ENCODE data around the gene SEMA3A. TPM values are rescaled to one million over a fixed set of nuclear protein-coding genes. Genes with fewer than 3 reads are reported as not detected.

Gene SEMA3A
- total RNA-seq, 4 donors from 2014 or later = 27.8 to 39.0 (median 34.5) TPM

DNA sequence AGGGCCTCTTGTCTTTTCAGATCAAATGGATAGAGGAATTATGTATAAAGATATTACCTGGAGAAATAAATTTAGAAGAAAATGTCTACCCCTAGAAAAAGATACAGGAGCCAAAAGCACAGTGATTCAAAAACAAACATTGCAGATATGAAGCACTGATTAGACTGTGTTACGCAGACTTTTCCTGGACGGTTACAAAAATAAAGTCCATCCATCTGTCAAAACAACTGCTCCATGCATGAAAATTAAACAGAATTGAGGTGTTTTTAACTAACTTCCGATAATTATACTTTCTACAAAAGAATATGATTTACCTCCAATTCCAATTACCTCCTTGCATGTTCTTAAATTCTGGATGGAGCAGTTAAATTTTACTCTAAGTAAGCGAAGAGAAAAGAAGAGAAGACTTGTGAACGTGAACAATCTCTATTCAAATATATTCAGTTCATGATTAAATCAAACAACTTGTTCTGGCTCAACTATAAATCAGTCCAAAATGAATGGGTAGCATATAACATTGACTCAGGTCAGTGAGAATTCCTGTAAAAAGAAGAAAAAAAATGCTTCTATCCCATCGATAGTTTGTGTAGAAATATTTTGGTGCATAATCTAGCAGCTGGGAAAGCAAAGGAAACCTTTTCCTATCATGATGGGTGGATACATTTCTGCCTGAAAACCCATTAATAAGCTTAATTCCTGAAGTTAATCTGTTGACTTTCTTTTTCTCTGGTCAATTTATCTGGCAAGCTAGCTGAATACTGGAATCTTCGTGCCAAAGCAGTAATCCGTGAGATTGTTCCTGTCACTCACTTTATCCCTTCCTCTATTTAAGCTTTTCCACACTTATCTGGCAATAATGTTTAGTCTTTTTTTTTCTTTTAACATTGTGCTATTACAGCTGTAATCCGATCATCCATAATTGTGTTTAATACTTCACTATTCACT, 80.4 kb downstream of the SEMA3A start:
- intact Hi-C loops (cut with DNase I) = no loop called here
- 61% methylated on average over 9 of the region's 9 CpGs for WGBS
- H3K9me3 ChIP-seq = no peaks in the 10 kb centered on the region
- no peak for DNase-seq (ENCODE audit: extremely low spot score)
- TF ChIP-seq EP300 (IDR thresholded peaks at IDR 0.05) (no peak), POLR2AphosphoS5 (IDR thresholded peaks at IDR 0.05) (no peak), POLR2A (IDR thresholded peaks at IDR 0.05; ENCODE audit: low read depth) (no peak)
- TF ChIP-seq, protein P1, sequence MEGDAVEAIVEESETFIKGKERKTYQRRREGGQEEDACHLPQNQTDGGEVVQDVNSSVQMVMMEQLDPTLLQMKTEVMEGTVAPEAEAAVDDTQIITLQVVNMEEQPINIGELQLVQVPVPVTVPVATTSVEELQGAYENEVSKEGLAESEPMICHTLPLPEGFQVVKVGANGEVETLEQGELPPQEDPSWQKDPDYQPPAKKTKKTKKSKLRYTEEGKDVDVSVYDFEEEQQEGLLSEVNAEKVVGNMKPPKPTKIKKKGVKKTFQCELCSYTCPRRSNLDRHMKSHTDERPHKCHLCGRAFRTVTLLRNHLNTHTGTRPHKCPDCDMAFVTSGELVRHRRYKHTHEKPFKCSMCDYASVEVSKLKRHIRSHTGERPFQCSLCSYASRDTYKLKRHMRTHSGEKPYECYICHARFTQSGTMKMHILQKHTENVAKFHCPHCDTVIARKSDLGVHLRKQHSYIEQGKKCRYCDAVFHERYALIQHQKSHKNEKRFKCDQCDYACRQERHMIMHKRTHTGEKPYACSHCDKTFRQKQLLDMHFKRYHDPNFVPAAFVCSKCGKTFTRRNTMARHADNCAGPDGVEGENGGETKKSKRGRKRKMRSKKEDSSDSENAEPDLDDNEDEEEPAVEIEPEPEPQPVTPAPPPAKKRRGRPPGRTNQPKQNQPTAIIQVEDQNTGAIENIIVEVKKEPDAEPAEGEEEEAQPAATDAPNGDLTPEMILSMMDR (IDR thresholded peaks at IDR 0.05) = no peak
- H3K27ac ChIP-seq (replicated peaks in 1 of 4) = peak overlapping the region; percentile 33 to 64 (median 54)
- H3K4me3 ChIP-seq = no peak overlapping the region
- H3K27me3 ChIP-seq = no peaks in the 10 kb centered on the region
- no peaks in the 10 kb centered on the region for H3K36me3 ChIP-seq
- H3K4me1 ChIP-seq = peaks cover 28 to 49% (median 39%) of the 10 kb centered on the region in 4 donors

DNA sequence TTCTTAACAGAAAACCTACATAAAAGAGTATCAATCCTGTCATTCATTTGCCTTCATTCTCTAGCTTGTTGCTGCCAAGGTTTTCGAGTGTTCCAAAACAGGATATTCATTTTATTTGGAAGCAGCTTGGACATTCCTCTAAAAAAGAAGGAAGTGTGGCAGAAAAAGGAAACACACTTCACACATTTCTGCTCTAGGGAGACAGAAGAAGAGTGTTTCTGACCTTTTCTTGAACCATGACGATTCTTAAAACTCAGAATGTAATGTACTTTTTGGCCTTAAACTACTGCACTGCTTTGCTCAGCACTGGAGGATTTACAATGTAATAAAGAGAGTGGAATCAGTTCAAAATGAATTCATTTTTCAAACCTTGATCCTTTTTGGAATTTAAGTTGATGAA, 81.3 kb downstream of the SEMA3A start:
- Histone ChIP-seq H3K4me1 (peaks cover 28 to 53% (median 39%) of the 10 kb centered on the region in 4 donors), H3K27me3 (no peaks in the 10 kb centered on the region), H3K27ac (replicated peaks in 1 of 4) (peak overlapping the region; percentile 33 to 64 (median 54)), H3K9me3 (no peaks in the 10 kb centered on the region), H3K36me3 (no peaks in the 10 kb centered on the region), H3K4me3 (no peak overlapping the region)
- TF ChIP-seq POLR2A (IDR thresholded peaks at IDR 0.05; ENCODE audit: low read depth) (no peak), POLR2AphosphoS5 (IDR thresholded peaks at IDR 0.05) (no peak)
- TF ChIP-seq, protein P1 (IDR thresholded peaks at IDR 0.05) = no peak
- DNase-seq (ENCODE audit: extremely low spot score) = no peak
- intact Hi-C loops (cut with DNase I) = no loop called here
- WGBS = 15% methylated on average over 2 of the region's 2 CpGs

DNA sequence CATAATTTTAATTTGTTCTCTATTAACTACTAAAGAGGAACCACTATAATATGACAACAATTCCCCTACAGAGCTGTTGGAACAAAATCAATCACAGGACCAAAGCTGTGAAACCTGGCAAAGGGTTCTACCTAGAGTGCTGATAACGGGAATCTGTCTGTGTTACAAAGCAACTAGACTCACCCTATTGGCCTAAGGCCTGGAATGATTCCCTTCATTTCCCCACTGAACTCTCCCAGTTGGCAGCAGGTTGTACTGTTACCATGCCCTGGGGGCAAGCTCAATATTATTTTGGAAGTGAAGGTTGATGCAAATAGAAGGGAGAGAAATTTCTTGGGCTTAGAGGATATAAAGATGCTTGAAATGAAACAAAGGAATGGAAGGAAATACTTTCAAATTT, 81.8 kb downstream of the SEMA3A start:
- 38% methylated on average over 1 of the region's 1 CpG for WGBS
- H3K27ac ChIP-seq (replicated peaks in 1 of 4) = peak overlapping the region; percentile 33 to 64 (median 54)
- no peak overlapping the region for H3K4me3 ChIP-seq
- H3K9me3 ChIP-seq = no peaks in the 10 kb centered on the region
- H3K4me1 ChIP-seq = peaks cover 28 to 56% (median 40%) of the 10 kb centered on the region in 4 donors
- TF ChIP-seq POLR2AphosphoS5 (IDR thresholded peaks at IDR 0.05) (no peak), EP300 (IDR thresholded peaks at IDR 0.05) (no peak)
- TF ChIP-seq, protein P1 (IDR thresholded peaks at IDR 0.05) = no peak
- H3K36me3 ChIP-seq = no peaks in the 10 kb centered on the region
- no peak for DNase-seq (ENCODE audit: extremely low spot score)
- intact Hi-C loops (cut with DNase I) = no loop called here
- no peaks in the 10 kb centered on the region for H3K27me3 ChIP-seq

DNA sequence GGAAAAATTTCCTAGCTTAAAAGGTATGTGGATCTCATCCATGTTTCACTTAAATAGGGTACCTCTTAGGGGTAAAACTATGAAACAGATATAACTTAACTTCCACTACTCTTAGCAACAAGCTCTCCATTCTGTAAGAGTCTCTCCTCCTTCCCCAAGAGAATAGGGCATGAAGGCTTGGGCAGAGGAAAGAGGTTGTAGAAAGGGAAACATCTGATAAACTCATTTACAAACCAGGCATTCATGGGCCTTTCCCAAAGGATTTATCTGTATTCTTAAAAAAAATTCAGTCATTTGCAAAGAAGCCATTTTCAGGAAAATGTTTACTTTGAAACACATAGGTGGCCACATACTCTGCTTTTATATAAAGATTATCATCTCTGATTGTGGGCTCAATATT, 82.7 kb downstream of the SEMA3A start:
- Histone ChIP-seq H3K9me3 (no peaks in the 10 kb centered on the region), H3K4me1 (peaks cover 28 to 64% (median 49%) of the 10 kb centered on the region in 4 donors), H3K27me3 (no peaks in the 10 kb centered on the region), H3K36me3 (no peaks in the 10 kb centered on the region), H3K4me3 (no peak overlapping the region), H3K27ac (replicated peaks in 1 of 4) (no peak overlapping the region)
- TF ChIP-seq EP300 (IDR thresholded peaks at IDR 0.05) = no peak
- TF ChIP-seq POLR2AphosphoS5 (IDR thresholded peaks at IDR 0.05) = no peak
- TF ChIP-seq POLR2A (IDR thresholded peaks at IDR 0.05; ENCODE audit: low read depth) = no peak
- TF ChIP-seq, protein P1 (IDR thresholded peaks at IDR 0.05) = no peak
- intact Hi-C loops (cut with DNase I) = no loop called here
- no peak for DNase-seq (ENCODE audit: extremely low spot score)
